ENCODE data around the gene KRT37.
"Not testable (repeated sequence)": the region's sequence is repeated elsewhere in the genome, so short reads cannot be mapped to it uniquely, and the experiment has no call there.

KRT37 gene

GRCh38 chr17:41403404-41404023, 20.9 kb downstream of the KRT37 start:
- DNase-seq, result no peak

DNA sequence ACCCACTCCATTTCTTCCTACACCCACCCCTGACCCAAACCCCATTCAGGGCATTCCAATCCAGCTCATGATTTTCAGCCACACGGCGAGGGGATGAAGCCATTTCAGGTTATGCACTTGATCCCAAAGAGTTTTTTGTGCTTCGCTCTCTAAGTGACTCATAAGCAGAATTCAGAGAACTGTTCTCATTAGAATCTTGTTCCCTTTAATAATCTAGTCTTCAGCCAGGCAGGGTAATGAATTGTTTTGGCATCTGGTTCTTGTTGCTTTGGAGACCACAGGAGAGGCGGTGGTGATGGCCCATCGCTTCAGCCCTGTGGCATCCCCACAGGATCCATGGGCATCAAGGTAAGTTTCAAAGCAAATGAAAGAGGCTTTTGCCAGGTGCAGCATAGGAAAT, 22.2 kb downstream of the KRT37 start:
- DNase-seq, result no peak

- DNase-seq, result no peak
Observed at GRCh38 chr17:41396996-41397660, 27.3 kb downstream of the KRT37 start, which contains the start of gene KRT31. Gene KRT31, minus strand, starts transcription at chr17:41397608. Its CDS starts 69 bp downstream, at chr17:41397539.

DNA sequence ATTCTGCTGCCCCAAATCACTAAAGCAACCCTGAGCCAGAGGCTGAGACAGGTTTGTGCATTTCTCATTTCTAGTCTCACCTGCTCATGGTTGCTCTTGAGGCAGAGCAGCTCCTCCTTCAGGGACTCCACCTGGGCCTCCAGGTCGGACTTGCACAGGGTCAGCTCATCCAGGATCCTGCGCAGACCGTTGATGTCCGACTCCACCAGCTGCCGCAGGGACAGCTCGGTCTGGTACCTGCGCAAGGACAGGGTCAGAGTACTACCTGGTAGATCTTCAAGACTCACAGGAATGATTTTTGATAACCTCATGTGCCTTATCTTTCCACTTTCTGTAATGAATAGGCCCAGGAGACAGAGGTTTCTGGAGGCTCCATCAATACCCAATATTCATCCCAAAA, 28.0 kb downstream of the KRT37 start:
- DNase-seq, result no peak

DNA sequence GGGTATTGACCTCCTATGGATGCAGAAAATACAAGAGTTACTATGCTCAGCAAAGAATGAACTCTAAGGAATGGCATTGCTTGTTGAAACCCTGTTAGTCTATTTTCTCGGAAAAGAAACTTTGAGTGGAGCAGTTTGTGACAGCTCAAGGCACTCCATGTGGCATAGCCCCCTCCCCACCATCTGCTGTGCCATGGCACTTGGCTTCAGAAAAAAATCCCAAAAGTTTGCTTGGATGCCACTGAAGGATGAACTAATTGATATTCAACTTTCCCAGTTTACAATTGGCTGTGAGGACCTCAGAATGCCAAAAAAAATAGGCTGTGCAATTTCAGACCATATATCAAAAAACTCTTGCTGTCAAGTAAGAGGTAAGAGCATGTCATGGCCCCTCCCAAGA, 28.8 kb downstream of the KRT37 start:
- no peak for DNase-seq

DNA sequence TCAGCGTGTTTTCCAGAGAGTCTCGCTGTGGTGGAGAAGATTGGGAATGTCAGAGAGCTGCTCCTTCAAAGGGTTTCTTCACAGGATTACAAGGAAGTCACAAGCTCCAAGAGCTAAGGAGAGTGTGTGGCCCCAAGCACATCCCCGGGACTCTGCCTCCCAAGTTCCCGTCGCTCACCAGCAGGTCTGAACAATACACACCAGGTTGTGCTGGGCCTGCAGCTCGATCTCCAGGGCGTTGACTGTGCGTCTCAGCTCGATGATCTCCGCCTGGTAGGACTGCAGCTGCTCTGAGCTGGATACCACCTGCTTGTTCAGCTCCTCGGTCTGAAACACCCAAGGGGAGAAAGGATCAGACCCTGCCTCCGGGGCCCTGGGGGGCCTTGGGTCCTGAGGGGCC, 29.3 kb downstream of the KRT37 start:
- DNase-seq, result not testable (repeated sequence)

DNA sequence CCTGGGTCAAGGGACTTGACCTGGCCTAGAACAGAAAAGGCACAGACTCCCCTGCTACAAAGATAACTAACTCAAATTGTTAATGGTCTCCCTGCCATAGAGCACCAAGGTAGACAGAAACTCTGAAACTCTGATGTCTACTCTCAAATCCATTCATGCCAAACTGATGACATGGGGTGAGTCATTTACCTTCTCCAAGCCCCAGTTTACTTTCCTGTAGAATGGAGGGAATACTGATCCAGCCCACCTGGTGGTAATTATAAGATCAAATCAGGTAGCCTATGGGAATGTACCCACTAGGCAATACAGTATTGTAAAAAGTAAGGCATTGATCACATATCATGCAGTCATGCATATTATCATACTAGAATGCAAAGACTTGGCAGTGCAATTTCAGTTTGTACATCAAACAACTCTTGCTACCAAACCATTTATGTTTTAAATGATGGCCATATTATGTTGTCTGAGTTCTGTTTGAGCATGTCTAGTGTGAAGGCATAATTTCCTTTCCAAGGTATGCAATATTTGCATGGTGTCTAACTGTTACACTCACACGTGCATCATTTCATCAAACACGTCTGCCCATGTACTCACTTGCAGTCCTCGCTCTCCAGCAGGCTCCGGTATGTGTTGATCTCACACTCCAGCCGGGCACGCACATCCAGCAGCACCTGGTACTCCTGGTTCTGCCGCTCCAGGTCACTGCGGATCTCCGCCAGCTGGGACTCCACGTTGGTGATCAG, 30.0 kb downstream of the KRT37 start:
- no peak for DNase-seq

- DNase-seq, result no peak
Observed at GRCh38 chr17:41393826-41394225, 30.6 kb downstream of the KRT37 start.

DNA sequence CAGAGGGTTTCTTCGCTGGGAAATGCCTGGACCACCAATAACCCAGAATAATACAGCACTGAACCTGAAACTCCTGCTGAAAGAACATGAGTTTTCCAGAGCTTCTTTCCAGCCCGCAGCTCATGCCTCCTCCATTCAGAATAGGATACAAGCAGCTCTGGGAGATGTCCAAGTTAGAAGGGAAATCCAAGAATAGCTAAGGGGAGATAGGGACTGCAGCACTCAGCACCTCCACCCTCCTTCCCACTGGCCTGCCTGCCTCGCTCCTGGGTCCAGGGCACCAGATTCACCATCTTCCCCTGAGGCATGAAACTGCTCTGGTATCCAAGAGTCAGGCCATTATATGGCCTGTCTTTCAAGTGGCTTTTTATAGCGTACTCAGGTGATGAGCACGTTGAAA, 31.1 kb downstream of the KRT37 start:
- no peak for DNase-seq

DNA sequence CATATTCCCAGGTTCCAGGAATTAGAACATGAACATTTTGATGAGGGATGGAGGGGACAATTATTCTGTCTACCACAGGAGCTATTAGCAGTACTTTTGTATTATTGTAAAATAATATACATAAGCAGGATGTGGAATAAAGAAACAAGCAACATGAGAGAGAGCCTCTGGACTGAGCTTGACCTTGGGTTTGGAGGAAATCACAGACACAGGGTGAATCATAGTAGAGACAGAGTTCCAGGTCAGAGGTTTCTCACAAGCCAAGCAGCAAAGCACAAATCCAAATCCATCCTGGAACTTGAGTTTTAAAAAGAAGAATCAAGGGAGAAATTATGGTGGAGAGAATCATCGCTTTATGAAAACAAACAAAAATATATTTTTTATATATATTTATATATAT, 32.1 kb downstream of the KRT37 start:
- DNase-seq, result no peak

- no peak for DNase-seq
Observed at GRCh38 chr17:41391535-41391934, 32.9 kb downstream of the KRT37 start.

- DNase-seq, result no peak
Observed at GRCh38 chr17:41390411-41390938, 33.9 kb downstream of the KRT37 start.

DNA sequence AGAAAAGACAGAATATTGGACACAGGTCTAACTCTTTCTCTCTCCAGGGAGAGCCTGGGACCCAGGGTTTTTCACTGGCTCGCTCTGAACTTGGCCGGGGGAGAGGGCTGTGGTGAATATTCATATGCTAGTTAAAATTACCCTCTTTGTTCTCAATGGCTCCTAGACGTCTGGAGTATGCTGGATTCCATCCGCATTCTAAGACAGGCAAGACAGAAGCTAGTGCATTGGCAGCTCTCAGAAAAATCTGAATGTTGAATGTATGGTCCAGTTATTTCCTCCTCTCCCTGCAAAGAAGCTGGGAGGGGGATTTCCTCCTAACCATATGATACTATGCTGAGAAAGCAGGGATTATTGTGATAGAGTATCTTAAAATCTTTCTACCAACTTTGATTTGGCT, 36.7 kb downstream of the KRT37 start:
- DNase-seq, result no peak

DNA sequence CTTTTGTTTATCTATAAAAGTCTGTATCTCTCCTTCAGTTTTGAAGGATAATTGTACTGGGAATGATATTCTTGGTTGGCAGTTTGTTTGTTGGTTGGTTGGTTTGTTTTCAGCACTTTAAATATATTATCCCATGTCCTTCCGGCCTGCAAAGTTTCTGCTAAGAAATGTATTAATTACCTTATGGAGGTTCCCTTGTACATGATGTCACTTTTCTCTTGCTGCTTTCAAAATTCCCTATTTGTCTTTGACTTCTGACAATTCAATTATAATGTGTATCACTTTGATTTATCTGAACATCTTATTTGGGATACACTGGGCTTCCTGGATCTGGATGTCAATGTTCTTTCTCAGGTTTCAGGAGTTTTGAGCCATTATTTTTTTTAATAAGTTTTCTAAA, 38.2 kb downstream of the KRT37 start:
- DNase-seq, result no peak

DNA sequence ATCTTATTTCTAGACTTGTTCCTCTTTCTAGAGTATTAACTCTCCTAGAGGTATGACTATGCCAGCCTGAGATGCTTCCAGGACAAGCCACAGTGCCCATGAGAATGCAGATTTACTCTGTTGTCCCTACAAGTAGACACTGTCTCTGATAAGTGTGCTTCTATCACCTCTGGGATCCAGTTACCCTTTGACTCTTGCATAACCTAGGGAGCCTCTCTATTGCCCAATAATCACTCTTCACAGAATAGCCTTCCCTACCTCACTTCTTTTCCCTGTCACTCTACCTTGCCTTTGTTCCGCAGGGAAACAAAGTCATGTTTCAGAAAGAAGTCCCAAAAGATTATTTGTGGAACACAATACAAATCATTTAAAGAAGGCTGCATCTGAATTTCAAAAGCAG, 40.7 kb downstream of the KRT37 start:
- DNase-seq, result no peak

DNA sequence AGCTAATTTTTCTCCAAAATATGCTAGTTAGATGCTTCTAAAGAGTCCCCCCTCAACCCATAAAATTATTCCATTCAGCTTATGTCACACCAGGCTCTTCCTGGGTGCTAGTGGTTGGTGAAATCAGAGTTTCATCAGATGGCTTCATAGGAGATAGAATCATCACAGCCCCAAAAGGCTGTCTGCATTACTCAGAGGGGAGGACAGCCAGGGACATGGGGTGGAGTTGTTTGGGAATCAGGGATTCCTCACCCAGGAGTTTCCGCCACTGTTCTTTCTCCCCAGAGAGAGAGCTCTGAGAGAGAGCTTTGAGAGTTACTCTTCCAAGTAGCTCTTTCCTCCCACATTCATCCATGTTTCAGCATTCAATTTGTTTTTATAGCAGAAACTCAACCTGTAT, 42.0 kb downstream of the KRT37 start:
- no peak for DNase-seq

GRCh38 chr17:41381943-41382342, 42.4 kb downstream of the KRT37 start, which contains the start of gene KRT34:
Gene KRT34, minus strand, starts transcription at chr17:41382306. Its CDS starts 60 bp downstream, at chr17:41382246.
- DNase-seq, result not testable (repeated sequence)

DNA sequence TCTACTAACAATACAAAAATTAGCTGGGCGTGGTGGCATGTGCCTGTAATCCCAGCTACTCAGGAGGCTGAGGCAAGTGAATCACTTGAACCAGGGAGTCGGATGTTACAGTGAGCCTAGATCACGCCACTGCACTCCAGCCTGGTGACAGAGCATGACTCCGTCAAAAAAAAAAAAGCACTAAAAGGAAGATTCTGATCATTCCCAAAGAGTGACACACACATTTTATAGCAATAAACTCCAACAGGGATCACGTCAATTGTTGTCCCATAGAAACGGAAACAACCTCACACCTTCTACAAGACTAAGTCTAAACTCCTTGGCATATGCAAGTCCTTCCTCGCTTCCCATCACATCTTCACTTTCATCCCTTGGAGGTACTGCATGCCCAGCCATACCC, 44.3 kb downstream of the KRT37 start:
- DNase-seq, result not testable (repeated sequence)

GRCh38 chr17:41377546-41377945, 46.8 kb downstream of the KRT37 start:
- DNase-seq, result no peak

Data from activated effector memory CD4-positive, alpha-beta T cell treated with Interleukin-2 at 50 U/mL for 16 hours (primary cell).